CD4-positive, CD25-positive, alpha-beta regulatory T cell (primary cell): Measurements from ENCODE around the gene CS. TPM values are rescaled to one million over a fixed set of nuclear protein-coding genes. Genes with fewer than 3 reads are reported as not detected.
A peak's percentile ranks its signal among the peaks of the same experiment; 100 is the strongest.
"Not testable (repeated sequence)": the region's sequence is repeated elsewhere in the genome, so short reads cannot be mapped to it uniquely, and the experiment has no call there.

Source experiments
- ATAC-seq, 2 donors: fragments of 150-1000 bp; cut with Tn5 transposase; one replicate each; pipeline ENCODE4 v1.10.0; 2021; ENCODE audit warnings: low read depth in 2 of 2, moderate number of reproducible peaks in 2 of 2, moderate library complexity in 1 of 2
- DNase-seq, 3 donors: peaks; one replicate each; pipeline versions ENCODE4 v3.0.0 to v3.0.0-alpha.2; 2012 to 2022; ENCODE audit warnings: mixed read lengths in 1 of 3
- H3K27ac ChIP-seq: one replicate; pipeline ENCODE4 v1.7.0; 2013; ENCODE audit warnings: mild to moderate bottlenecking, low read length; ENCODE audit not compliant: insufficient read depth, poor library complexity, severe bottlenecking
- H3K27me3 ChIP-seq: one replicate; pipeline ENCODE4 v1.7.0; 2013; ENCODE audit warnings: low read length; ENCODE audit not compliant: control insufficient read depth, insufficient read depth
- H3K36me3 ChIP-seq: one replicate; pipeline ENCODE4 v1.7.0; 2013; ENCODE audit warnings: mild to moderate bottlenecking, low read length, moderate library complexity; ENCODE audit not compliant: control insufficient read depth, insufficient read depth
- H3K4me1 ChIP-seq: 2 replicates; pipeline ENCODE4 v1.7.0; 2013; ENCODE audit warnings: mild to moderate bottlenecking, low read length; ENCODE audit not compliant: insufficient read depth, control insufficient read depth, poor library complexity, severe bottlenecking
- H3K4me3 ChIP-seq: one replicate; pipeline ENCODE4 v1.7.0; 2013; ENCODE audit warnings: low read depth, mild to moderate bottlenecking, low read length, moderate library complexity
- H3K9me3 ChIP-seq, 2 experiments: 1 replicate in 1 of 2; 2 replicates in 1 of 2; pipeline ENCODE4 v1.7.0; 2013; ENCODE audit warnings: low read length in 2 of 2, mild to moderate bottlenecking in 1 of 2, moderate library complexity in 1 of 2; ENCODE audit not compliant: control insufficient read depth in 2 of 2
- H3K27ac Mint-ChIP-seq, 3 donors: one replicate each; pipeline ENCODE4 v1.8.0; 2020 to 2022; ENCODE audit warnings: mild to moderate bottlenecking in 3 of 3, mixed read lengths in 3 of 3, moderate library complexity in 2 of 3
- H3K27me3 Mint-ChIP-seq: one replicate; pipeline ENCODE4 v1.8.0; 2022; ENCODE audit warnings: mild to moderate bottlenecking, mixed read lengths
- H3K36me3 Mint-ChIP-seq: one replicate; pipeline ENCODE4 v1.8.0; 2020; ENCODE audit warnings: mixed read lengths
- H3K4me1 Mint-ChIP-seq, 4 donors: one replicate each; pipeline ENCODE4 v1.8.0; 2020 to 2022; ENCODE audit warnings: mixed read lengths in 4 of 4, mild to moderate bottlenecking in 1 of 4
- H3K4me3 Mint-ChIP-seq, 4 donors: one replicate each; pipeline ENCODE4 v1.8.0; 2020 to 2022; ENCODE audit warnings: mild to moderate bottlenecking in 4 of 4, mixed read lengths in 4 of 4, moderate library complexity in 3 of 4
- H3K9me3 Mint-ChIP-seq, 7 donors: one replicate each; pipeline ENCODE4 v1.8.0; 2020 to 2022; ENCODE audit warnings: mixed read lengths in 7 of 7, mild to moderate bottlenecking in 3 of 7, moderate library complexity in 2 of 7
- polyA plus RNA-seq, 4 donors: library from polyadenylated mRNA; unstranded; fragments of 300-500 nt; fragmentation: Illumina TruSeq; gene quantifications; one replicate each; pipeline ENCODE4 v1.2.3, GENCODE V29; 2021
- total RNA-seq: library from RNA; stranded (reverse); gene quantifications from one replicate; pipeline ENCODE4 v1.2.3, GENCODE V29; 2022

The CS gene
- total RNA-seq (173 TPM), polyA plus RNA-seq (10 to 100 TPM; 69.3 to 85.8 (median 74.3) TPM)

GRCh38 chr12:56299853-56300643 lies at the start of gene CS:
Gene CS, minus strand, starts transcription at chr12:56300330. Its CDS starts 129 bp downstream, at chr12:56300201.
- Mint-ChIP-seq H3K36me3 (peaks cover 12% of the 10 kb centered on the region), H3K9me3 (no peaks in the 10 kb centered on the region)

GRCh38 chr12:56348776-56349175 lies 48.6 kb upstream of the CS start:
- no peak for DNase-seq
- Histone ChIP-seq H3K27me3 (no peaks in the 10 kb centered on the region), H3K27ac (no peak overlapping the region), H3K9me3 (no peaks in the 10 kb centered on the region), H3K4me1 (no peaks in the 10 kb centered on the region), H3K36me3 (peaks cover 76% of the 10 kb centered on the region), H3K4me3 (no peak overlapping the region)
- ATAC-seq: no peak
- no peaks in the 10 kb centered on the region for H3K27me3 Mint-ChIP-seq
- no peak overlapping the region for H3K4me3 Mint-ChIP-seq
- no peaks in the 10 kb centered on the region for H3K9me3 Mint-ChIP-seq
- peaks cover 0 to 3% (median 1%) of the 10 kb centered on the region in 4 donors for H3K4me1 Mint-ChIP-seq
- H3K27ac Mint-ChIP-seq: peak overlapping the region in 1 of 3 donors; percentile 81
- H3K36me3 Mint-ChIP-seq: peaks cover 41% of the 10 kb centered on the region

More at GRCh38 chr12:56299853-56300643, at the start of gene CS:
- Histone ChIP-seq H3K4me1 (peaks cover 46% of the 10 kb centered on the region), H3K4me3 (peak within 1 kb of the TSS; percentile 97), H3K9me3 (no peaks in the 10 kb centered on the region), H3K27me3 (no peaks in the 10 kb centered on the region), H3K36me3 (peaks cover 12% of the 10 kb centered on the region), H3K27ac (peak within 1 kb of the TSS; percentile 98)
- peaks cover 15 to 59% (median 44%) of the 10 kb centered on the region in 4 donors for H3K4me1 Mint-ChIP-seq
- peak within 1 kb of the TSS; percentile 94 to 99 (median 96) for H3K4me3 Mint-ChIP-seq
- ATAC-seq (peak; percentile 96), DNase-seq (peak; percentile 99)
- H3K27me3 Mint-ChIP-seq: no peaks in the 10 kb centered on the region
- H3K27ac Mint-ChIP-seq: peak within 1 kb of the TSS; percentile 95 to 98 (median 96)

GRCh38 chr12:56347255-56347654 lies 47.1 kb upstream of the CS start:
- H3K27me3 Mint-ChIP-seq, H3K27ac Mint-ChIP-seq, H3K9me3 ChIP-seq, DNase-seq, H3K4me1 ChIP-seq, H3K4me3 ChIP-seq, H3K4me1 Mint-ChIP-seq, ATAC-seq, H3K27ac ChIP-seq, H3K9me3 Mint-ChIP-seq, H3K4me3 Mint-ChIP-seq, H3K27me3 ChIP-seq: not testable (repeated sequence)
- peaks cover 55% of the 10 kb centered on the region for H3K36me3 Mint-ChIP-seq
- H3K36me3 ChIP-seq: peaks cover 78% of the 10 kb centered on the region

- peaks cover 0 to 4% (median 1%) of the 10 kb centered on the region in 4 donors for H3K4me1 Mint-ChIP-seq
- peaks cover 76% of the 10 kb centered on the region for H3K36me3 ChIP-seq
- no peaks in the 10 kb centered on the region for H3K9me3 Mint-ChIP-seq
- H3K27ac ChIP-seq: no peak overlapping the region
- H3K9me3 ChIP-seq: no peaks in the 10 kb centered on the region
- DNase-seq (no peak), ATAC-seq (no peak)
- no peaks in the 10 kb centered on the region for H3K4me1 ChIP-seq
- H3K4me3 Mint-ChIP-seq: no peak overlapping the region
- H3K27me3 Mint-ChIP-seq: no peaks in the 10 kb centered on the region
- peaks cover 55% of the 10 kb centered on the region for H3K36me3 Mint-ChIP-seq
- no peak overlapping the region for H3K4me3 ChIP-seq
- H3K27ac Mint-ChIP-seq: no peak overlapping the region
- no peaks in the 10 kb centered on the region for H3K27me3 ChIP-seq
Observed at GRCh38 chr12:56346675-56347074, 46.5 kb upstream of the CS start.

DNA sequence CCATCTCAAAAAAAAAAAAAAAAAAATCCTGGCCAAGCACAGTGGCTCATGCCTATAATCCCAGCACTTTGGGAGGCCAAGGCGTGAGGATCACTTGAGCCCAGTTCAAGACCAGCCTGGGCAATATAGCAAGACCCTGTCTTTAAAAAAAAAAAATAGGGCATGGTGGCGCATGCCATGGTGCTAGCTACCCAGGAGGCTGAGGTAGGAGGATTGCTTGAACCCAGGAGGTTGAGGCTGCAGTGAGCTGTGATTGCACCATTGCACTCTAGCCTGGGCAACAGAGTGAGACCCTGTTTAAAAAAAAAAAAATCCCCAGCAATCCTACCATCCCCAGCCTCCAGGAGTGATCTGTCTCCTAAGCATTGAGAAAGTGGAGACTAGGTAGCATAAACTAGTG lies 42.2 kb upstream of the CS start:
- not testable (repeated sequence) for H3K4me3 Mint-ChIP-seq, DNase-seq, H3K4me3 ChIP-seq, H3K9me3 ChIP-seq, H3K27ac ChIP-seq, H3K9me3 Mint-ChIP-seq, ATAC-seq, H3K27me3 Mint-ChIP-seq, H3K27me3 ChIP-seq
- Mint-ChIP-seq H3K36me3 (peaks cover 37% of the 10 kb centered on the region), H3K27ac (peak overlapping the region in 1 of 3 donors; percentile 79), H3K4me1 (peaks cover 0 to 34% (median 26%) of the 10 kb centered on the region in 4 donors)
- Histone ChIP-seq H3K36me3 (peaks cover 45% of the 10 kb centered on the region), H3K4me1 (peaks cover 29% of the 10 kb centered on the region)

GRCh38 chr12:56341616-56342015 lies 41.5 kb upstream of the CS start:
- peak overlapping the region; percentile 37 for H3K27ac ChIP-seq

DNA sequence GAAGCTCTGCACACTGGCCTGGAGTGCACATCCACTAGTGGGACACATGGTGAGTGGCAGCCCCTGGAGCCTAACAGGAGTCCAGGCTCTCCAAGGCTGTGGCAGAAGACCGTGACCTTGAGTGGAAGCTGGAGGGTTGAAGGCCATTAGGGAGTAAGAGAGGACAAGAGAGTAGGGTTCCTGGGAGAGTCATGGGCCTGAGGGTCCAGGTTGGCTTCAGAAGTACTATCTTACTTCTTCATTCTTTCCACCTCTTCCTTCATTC lies 39.0 kb upstream of the CS start:
- Histone ChIP-seq H3K27ac (peak overlapping the region; percentile 91), H3K4me1 (peaks cover 36% of the 10 kb centered on the region), H3K27me3 (no peaks in the 10 kb centered on the region), H3K9me3 (no peaks in the 10 kb centered on the region), H3K36me3 (peaks cover 26% of the 10 kb centered on the region), H3K4me3 (peak overlapping the region; percentile 86)
- Mint-ChIP-seq H3K27me3 (no peaks in the 10 kb centered on the region), H3K4me1 (peaks cover 2 to 45% (median 29%) of the 10 kb centered on the region in 4 donors), H3K27ac (peak overlapping the region; percentile 98 to 100 (median 99)), H3K36me3 (peaks cover 25% of the 10 kb centered on the region), H3K9me3 (peaks cover 0 to 3% (median 0%) of the 10 kb centered on the region in 7 donors), H3K4me3 (peak overlapping the region; percentile 78 to 98 (median 94))
- no peak for ATAC-seq
- no peak for DNase-seq

More at GRCh38 chr12:56341616-56342015, 41.5 kb upstream of the CS start:
- Mint-ChIP-seq H3K4me1 (peaks cover 0 to 39% (median 26%) of the 10 kb centered on the region in 4 donors), H3K27me3 (no peaks in the 10 kb centered on the region), H3K9me3 (peaks cover 0 to 3% (median 0%) of the 10 kb centered on the region in 7 donors), H3K27ac (peak overlapping the region; percentile 47 to 100 (median 71)), H3K4me3 (no peak overlapping the region), H3K36me3 (peaks cover 37% of the 10 kb centered on the region)
- ATAC-seq (no peak), DNase-seq (no peak)
- Histone ChIP-seq H3K4me3 (no peak overlapping the region), H3K4me1 (peaks cover 29% of the 10 kb centered on the region), H3K9me3 (no peaks in the 10 kb centered on the region), H3K27me3 (no peaks in the 10 kb centered on the region), H3K36me3 (peaks cover 40% of the 10 kb centered on the region)
